GM23338 (cell line): Measurements from ENCODE around the gene KIF21A.

Experiments
- CTCF ChIP-seq, 2 experiments: fragments of 200-600 bp in 1 of 2; sonication (generic) in 1 of 2; conservative IDR thresholded peaks; 2 replicates each; pipeline versions ENCODE4 v1.5.1 to v1.6.1; 2016 to 2017; ENCODE audit warnings: antibody characterized with exemption in 2 of 2, low read depth in 2 of 2, mild to moderate bottlenecking in 2 of 2, moderate library complexity in 1 of 2
- ETS1 ChIP-seq: IDR thresholded peaks from 2 replicates; pipeline ENCODE4 v1.6.1; 2016; ENCODE audit warnings: antibody characterized with exemption
- EZH2 ChIP-seq: fragments of 200-600 bp; sonication (generic); IDR thresholded peaks from one replicate; pipeline ENCODE4 v1.8.0; 2017; ENCODE audit warnings: antibody characterized with exemption, mild to moderate bottlenecking, low read depth; ENCODE audit not compliant: unreplicated experiment
- EZH2phosphoT487 ChIP-seq: fragments of 200-600 bp; sonication (generic); IDR thresholded peaks from one replicate; pipeline ENCODE4 v1.8.1; 2018; ENCODE audit warnings: antibody characterized with exemption; ENCODE audit not compliant: unreplicated experiment
- JUNB ChIP-seq: IDR thresholded peaks from one replicate; pipeline ENCODE4 v1.6.1; 2016; ENCODE audit warnings: antibody characterized with exemption; ENCODE audit not compliant: unreplicated experiment
- NANOG ChIP-seq: IDR thresholded peaks from 2 replicates; pipeline ENCODE4 v1.6.1; 2016; ENCODE audit warnings: antibody characterized with exemption, borderline replicate concordance
- POLR2AphosphoS5 ChIP-seq: IDR thresholded peaks from 2 replicates; pipeline ENCODE4 v1.6.1; 2016; ENCODE audit warnings: antibody characterized with exemption, low read depth
- REST ChIP-seq: IDR thresholded peaks from one replicate; pipeline ENCODE4 v1.6.1; 2018; ENCODE audit warnings: antibody characterized with exemption; ENCODE audit not compliant: unreplicated experiment
- STAT1 ChIP-seq: IDR thresholded peaks from one replicate; pipeline ENCODE4 v1.6.1; 2016; ENCODE audit warnings: antibody characterized with exemption; ENCODE audit not compliant: unreplicated experiment

- TF ChIP-seq CTCF (conservative IDR thresholded peaks at IDR 0.05; ENCODE audit: low read depth in 2 of 2), result no peak
- no peak for TF ChIP-seq EZH2
- no peak for TF ChIP-seq POLR2AphosphoS5
- no peak for TF ChIP-seq NANOG
- no peak for TF ChIP-seq REST
- no peak for TF ChIP-seq STAT1
- no peak for TF ChIP-seq EZH2phosphoT487
- TF ChIP-seq ETS1, result no peak
- TF ChIP-seq JUNB, result no peak
Observed at GRCh38 chr12:39348523-39348922, 94.4 kb downstream of the KIF21A start.
